Stimulated activated CD8-positive, alpha-beta memory T cell treated with anti-CD3 and anti-CD28 coated beads, Interleukin-2, amount 100 ng/mL, for 48 hours (primary cell): ENCODE measurements around the gene CYFIP1.
A peak's percentile ranks its signal among the peaks of the same experiment; 100 is the strongest.

Experiments
- DNase-seq, 2 donors: peaks; one replicate each; pipeline ENCODE4 v3.0.0-alpha.2; 2020; ENCODE audit warnings: low read depth in 2 of 2

CYFIP1 gene

GRCh38 chr15:22950256-22950990, 29.7 kb downstream of the CYFIP1 start:
- no peak for DNase-seq

DNA sequence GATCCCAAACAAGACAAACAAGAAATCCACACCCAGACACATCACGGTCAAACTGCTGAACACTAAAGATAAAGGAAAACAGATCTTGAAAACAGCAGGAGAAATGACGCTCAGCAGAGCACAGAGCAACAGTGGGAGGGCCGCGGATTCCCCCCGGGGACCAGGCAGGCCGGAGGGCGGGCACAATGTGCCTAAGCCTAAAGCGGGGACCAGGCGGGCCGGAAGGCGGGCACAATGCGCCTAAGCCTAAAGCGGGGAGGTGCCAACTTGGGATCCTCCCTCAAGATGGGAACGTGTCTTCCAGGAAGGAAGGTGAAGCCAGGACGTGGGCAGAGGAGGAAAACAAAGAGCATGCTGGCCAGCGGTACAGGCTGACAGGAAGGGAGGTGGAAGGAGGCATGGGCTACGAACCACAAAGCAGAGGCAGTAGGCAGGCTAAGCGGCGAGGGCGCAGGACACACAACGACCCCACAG, 31.1 kb downstream of the CYFIP1 start:
- DNase-seq: peak in 1 of 2 donors; percentile 4

GRCh38 chr15:22948056-22948455, 32.1 kb downstream of the CYFIP1 start:
- no peak for DNase-seq

DNA sequence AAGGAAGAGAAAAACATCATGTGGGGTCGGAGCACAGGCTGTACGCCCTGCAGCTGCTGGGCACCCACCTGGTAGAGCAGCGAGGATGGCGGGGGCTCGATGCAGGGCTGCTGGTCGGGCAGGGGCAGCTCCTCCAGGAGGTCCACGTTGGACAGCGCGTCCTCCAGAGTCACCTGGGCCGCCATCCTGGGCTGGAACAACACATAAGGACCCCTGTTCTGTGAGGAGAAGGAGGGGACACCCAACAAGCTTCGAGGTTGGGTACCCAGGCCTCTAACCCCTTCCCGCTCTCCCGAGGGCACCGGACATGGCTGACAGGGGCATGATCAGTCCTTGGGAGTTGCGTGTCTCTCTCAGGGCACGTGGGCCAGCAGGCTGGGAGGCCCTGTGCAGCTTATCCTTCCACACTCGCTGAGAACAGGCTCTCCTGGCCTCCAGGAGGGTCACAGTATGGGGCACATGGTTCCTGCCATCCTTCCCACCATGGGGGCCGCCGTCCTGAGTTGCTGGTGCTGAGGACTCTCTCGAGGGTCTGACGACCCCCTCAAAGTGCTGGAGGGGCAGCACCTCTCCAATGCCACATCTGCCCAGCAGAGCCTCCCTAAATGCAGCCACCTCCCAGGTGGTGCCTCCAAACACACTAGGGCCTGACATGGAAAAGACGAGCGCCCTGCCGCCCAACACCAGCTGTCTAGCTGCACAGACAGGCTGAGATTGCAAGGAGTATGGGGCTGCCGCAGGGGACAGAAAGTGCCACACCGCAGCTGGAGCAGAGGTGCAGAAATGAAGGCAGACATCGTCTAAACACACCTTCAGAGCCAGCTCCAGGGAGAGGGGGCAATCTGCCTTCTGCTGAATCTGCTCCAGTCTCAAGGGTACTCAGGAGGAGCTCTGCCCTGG, 32.8 kb downstream of the CYFIP1 start:
- DNase-seq: no peak

DNA sequence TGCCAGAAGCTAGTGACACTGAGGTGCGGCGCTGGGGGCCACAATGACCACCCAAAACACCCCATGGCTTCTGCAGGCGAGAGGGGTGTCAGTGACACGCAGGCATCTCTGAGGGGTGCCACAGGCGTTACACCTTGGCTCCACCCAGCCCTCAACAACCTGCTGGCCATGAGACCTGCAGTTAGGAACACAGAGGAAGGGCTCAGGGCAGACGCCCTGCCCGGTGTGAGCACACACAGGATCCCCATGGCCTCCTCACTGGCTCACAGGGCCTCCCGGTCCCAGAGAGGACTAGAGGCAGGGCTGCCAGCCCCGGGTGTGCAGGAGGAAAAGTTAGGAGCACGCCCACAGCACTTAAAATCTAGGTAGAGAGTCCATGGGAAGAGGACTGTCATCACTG, 35.1 kb downstream of the CYFIP1 start:
- no peak for DNase-seq

- no peak for DNase-seq
Measured at GRCh38 chr15:22944651-22945050, 35.5 kb downstream of the CYFIP1 start.

GRCh38 chr15:22942877-22943276, 37.3 kb downstream of the CYFIP1 start:
- no peak for DNase-seq

DNA sequence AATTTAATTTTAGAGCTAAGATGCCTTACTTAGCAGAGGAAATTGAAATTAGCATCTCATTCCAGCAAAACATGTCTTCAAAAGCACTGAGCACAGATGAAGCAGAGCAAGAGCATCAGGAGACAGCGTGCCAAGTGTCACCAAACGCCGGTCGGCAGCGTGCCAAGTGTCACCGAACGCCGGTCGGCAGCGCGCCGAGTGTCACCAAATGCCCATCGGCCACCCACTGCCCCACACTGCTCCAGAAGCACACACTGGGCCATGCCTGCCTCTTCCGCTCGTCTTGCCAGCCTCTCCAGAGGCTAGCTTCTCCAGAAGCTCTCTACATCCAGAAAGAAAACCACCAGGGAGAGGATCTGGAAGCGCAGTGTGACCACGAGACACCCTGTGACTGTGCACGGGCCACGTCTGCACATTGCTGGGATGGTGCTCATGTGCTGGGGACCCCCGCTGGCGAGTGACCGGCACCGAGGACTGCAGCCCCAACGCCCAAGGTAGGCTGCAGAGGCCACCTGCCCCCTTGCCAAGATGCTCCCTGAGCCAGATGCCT, 37.8 kb downstream of the CYFIP1 start:
- no peak for DNase-seq

DNA sequence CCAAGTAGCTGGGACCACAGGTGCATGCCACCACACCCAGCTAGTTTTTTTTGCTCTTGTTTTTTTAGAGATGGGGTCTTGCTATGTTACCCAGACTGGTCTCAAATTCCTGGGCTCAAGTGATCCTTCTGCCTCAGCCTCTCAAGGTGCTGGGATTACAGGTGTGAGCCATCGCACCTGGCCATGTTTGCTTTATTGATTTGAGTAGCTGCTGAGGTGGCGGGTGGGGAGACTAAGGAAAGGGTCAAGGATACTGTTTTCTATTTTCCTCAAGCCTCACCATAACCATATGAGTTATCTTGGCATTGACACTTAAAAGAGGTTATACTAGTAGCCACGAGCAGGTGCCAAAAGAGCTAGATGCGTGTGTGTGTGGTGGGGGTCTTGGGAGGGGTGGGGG, 39.0 kb downstream of the CYFIP1 start:
- no peak for DNase-seq

- DNase-seq: no peak
Measured at GRCh38 chr15:22939652-22940061, 40.5 kb downstream of the CYFIP1 start.

GRCh38 chr15:22939051-22939450, 41.1 kb downstream of the CYFIP1 start:
- DNase-seq: no peak

DNA sequence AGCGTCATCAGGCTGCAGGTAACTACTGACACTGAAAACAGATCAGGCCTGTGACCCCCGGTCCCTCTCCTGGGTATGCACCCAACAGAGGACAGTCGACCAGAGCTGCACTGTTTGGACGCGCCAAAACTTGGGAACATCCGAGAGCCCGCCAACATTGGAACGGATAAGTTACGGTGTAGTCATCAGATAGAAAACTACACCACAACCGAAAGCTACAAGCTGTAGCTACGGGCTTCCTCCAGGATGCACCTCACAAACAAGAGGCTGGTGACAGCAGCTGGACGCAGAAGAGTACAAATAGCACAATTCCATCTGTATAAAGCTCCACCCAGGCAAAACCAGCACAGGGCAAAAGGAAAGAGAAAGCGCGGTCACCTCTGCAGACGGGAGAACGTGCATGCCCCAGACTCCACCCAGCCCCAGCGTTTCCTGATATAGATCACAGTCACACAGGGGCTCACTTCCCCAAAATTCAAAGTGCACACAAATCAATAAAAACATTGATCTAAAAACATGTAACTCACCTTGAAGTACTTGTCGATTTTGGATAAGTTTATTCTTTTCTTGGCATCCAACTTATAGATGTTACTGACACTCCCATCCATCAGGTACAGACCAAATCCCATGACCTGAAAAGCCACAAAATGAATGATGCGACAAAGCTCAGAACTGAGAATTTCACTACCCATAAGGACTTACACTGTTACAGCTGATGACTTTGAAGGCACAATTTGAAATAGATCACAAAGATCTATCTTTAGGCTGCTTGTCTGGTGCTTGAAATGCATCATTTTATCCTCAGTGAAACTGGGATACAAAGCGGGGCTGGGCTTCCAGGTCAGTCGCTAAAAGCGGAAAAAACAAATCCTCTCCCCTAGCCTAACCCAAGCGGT, 43.3 kb downstream of the CYFIP1 start:
- DNase-seq: no peak

DNA sequence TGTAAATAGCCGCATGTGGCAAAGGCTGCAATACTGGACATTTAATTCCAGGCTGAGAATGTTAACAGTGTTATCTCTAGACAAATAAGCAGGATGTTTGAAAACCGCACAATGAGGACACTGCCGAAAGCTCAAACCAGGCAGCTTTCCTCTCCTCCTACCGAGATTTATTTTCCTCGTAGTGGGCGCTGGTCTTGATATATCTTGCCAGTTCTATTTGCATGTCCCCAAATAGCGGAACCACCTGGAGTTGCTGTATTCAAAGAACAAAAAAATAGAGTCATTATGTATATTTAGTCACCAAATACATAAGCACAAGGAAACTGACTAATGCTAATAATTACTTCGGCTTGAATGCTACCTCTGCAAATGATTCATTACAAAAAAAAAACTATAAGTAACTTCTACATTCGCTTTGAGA, 46.5 kb downstream of the CYFIP1 start:
- DNase-seq: no peak

GRCh38 chr15:22931784-22932536, 48.2 kb downstream of the CYFIP1 start:
- no peak for DNase-seq

GRCh38 chr15:22930782-22931484, 49.2 kb downstream of the CYFIP1 start:
- no peak for DNase-seq

DNA sequence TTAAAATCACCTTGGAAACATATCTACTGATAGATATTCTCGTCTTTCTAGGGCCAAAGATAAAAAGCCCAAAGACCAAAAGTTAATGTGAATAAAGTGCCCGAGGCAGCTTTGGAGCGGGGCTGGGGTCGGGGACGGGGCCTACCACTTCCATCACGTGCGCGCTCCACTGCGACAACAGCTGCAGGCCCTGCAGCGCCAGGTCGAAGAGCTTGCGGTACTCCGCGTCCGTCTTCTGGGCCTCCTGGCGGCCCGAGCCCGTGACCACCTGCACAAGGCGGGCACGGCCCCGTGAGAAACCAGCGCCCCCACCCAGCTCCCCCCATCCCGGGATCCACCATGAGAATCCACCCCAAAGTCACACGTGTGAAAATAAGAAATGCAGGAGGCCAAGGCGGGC, 52.4 kb downstream of the CYFIP1 start:
- DNase-seq: no peak

DNA sequence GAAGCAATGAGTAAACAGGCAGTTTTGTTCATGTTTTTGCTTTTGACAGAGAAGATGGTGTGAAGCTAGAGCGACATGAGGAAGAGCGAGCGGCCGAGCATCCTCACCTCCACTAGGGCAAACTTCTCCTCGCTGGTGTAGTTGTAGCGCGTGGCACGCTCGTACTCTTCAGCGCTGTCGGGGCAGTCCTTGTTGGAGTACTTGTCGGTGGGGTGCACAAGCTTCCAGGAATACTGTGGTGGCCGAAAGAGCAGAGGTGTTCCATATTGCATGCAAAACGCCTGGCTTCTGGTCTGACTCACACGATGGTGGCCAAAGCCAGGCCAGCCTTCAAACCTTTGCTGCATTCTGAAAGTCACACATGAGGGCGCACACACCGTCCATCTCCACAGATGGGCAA, 54.3 kb downstream of the CYFIP1 start:
- DNase-seq: no peak

- no peak for DNase-seq
Measured at GRCh38 chr15:22922003-22922402, 58.2 kb downstream of the CYFIP1 start.

- no peak for DNase-seq
Measured at GRCh38 chr15:22919171-22919570, 61.0 kb downstream of the CYFIP1 start.

- no peak for DNase-seq
Measured at GRCh38 chr15:22918596-22919140, 61.5 kb downstream of the CYFIP1 start.
